GM20000 (cell line): ENCODE measurements around the gene KPNA1.

ENCODE experiments used
- DNase-seq: peaks from one replicate; pipeline ENCODE4 v3.0.0; 2012; ENCODE audit warnings: low spot score
- CTCF ChIP-seq: IDR thresholded peaks from 2 replicates; pipeline ENCODE4 v1.5.1; 2012; ENCODE audit warnings: mild to moderate bottlenecking, control low read depth; ENCODE audit errors: extremely low read depth, missing control alignments

KPNA1 gene

DNA sequence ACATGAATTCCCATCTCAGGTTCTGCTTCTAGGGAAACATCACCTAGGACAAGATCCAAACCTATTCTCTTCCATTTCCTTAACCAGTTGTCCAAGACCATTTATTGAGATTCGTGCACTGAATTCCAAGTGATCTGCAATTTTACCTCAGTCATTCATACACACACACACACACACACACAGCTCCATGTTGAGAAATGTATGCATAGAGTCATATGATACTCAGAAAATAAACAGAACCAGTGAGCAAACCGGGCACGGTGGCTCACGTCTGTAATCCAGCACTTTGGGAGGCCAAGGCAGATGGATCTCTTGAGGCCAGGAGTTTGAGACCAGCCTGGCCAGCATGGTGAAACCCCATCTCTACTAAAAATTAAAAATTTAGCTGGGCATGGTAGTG lies 6.1 kb upstream of the KPNA1 start:
- TF ChIP-seq CTCF, result no peak
- no peak for DNase-seq

DNA sequence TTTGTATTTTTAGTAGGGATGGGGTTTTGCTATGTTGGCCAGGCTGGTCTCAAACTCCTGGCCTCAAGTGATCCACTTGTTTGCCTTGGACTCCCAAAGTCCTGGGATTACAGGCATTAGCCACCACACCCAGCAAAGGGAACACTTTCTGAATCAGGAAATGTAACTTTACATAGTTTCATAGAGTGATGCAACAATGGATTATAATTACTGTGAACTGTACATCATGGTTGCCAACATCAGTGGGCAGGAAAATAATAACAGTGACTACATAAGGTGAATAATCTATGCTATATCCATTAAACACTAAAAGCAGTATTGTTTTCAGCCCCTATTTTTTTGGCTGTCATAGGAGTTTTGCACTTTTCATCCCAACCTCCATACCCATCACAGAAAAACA lies 5.0 kb upstream of the KPNA1 start:
- DNase-seq, result no peak
- TF ChIP-seq CTCF, result no peak

DNA sequence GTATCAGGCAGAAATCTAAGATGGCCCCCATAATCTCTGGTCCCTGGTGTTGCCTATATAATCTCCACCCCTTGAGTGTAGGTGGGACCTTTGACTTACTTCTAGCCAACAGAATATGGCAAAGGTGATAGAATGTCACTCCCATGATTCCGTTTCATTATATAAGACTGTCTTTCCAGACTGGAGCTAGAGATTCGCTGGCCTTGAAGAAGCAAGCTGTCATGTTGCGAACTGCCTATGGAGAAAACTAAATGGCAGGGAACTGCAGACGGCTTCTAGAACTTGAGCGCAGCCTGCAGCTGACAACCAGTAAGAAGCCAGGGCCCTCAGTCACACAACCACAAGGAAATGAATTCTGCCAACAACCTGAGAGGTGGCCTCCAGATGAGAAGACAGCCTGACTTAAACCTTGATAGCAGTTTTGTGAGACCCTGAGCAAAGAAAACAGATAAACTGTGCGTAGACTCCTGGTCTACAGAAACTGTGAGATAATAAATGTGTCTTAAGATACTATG lies 2.2 kb upstream of the KPNA1 start:
- no peak for DNase-seq
- TF ChIP-seq CTCF, result no peak

GRCh38 chr3:122515870-122516269 lies 1.1 kb upstream of the KPNA1 start:
- no peak for TF ChIP-seq CTCF
- DNase-seq, result no peak

DNA sequence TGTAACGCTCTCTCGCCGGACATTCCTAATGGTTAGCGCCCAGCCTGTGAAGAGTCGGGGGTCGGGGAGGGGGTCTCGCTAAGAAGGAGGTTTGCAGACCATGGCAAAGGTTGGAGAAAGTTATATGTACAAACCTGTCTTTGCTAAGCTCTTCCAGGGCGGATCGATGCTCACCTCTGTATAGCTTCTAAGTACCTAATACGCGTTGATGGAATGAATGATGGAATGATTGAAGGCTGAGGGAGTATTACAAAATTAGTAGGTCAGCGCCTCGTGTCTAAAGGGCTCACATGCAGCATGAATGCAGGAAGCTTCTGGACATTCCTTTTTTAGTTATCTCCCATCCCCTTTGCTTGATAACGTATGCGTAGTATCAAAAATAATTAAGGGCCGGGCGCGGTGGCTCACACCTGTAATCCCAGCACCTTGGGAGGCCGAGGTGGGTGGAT lies 305 bp upstream of the KPNA1 start:
- no peak for DNase-seq
- no peak for TF ChIP-seq CTCF

GRCh38 chr3:122513386-122514122 lies 1.2 kb downstream of the KPNA1 start:
- no peak for TF ChIP-seq CTCF
- no peak for DNase-seq

DNA sequence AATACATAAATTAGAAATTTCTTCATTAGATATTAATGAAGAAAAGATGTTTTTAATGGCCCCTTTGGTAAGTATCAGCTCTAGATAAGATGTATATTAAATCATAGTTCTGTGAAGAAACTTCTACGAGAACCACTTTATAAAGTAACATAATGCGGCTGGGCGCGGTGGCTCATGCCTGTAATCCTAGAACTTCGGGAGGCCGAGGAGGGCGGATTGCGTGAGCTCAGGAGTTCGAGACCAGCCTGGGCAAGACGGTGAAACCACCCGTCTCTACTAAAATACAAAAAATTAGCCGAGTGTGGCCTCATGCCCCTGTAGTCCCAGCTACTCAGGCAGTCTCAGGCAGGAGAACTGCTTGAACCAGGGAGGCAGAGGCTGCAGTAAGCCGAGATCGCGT lies 2.5 kb downstream of the KPNA1 start:
- no peak for DNase-seq
- TF ChIP-seq CTCF, result no peak
